HG03060 (cell line): ENCODE data around the gene KLHDC8A.
"Not testable (repeated sequence)": the region's sequence is repeated elsewhere in the genome, so short reads cannot be mapped to it uniquely, and the experiment has no call there.

Experiments
- ATAC-seq: cut with Tn5 transposase; IDR thresholded peaks from one replicate; pipeline ENCODE4 v1.9.1; 2021; ENCODE audit warnings: low read depth, moderate number of reproducible peaks; ENCODE audit not compliant: unreplicated experiment

KLHDC8A gene, protein sequence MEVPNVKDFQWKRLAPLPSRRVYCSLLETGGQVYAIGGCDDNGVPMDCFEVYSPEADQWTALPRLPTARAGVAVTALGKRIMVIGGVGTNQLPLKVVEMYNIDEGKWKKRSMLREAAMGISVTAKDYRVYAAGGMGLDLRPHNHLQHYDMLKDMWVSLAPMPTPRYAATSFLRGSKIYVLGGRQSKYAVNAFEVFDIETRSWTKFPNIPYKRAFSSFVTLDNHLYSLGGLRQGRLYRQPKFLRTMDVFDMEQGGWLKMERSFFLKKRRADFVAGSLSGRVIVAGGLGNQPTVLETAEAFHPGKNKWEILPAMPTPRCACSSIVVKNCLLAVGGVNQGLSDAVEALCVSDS

DNA sequence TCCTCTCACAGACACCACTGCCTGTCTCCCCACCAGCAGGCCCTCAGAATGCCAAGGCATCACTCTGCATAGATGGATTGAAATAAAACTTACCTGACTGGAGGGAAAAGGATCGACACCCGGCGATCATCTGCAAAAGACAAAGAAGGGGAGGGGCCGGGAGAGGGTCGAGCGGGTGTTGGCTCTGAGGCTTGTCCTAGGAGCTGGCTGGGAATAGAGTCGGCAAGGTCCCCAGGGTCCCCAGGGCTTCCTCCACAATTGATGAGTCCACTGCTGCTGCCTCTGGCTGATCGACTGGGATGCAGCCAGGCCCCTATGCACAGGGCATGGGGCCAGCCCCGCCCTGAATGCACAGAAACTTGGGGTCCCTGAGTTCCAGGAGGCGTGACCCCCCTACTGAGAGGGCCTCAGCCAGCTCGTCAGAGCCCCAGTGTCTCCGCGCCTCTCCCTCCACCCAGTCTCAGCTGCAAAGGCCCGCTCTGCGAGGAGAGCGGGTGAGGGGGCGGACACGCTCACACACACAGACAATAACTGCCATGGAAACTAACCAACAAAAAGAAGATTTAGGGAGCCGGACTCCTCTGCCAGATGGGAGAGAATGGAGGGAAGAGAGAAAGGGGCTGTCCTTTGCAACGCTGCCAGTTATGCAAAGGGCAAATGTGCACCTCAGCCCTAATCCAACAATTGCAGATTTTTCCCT, at the start of gene KLHDC8A:
Gene KLHDC8A (minus strand): TSS at position 483 of the 700 bp plus-strand sequence. CDS start 13,318 bp downstream, outside the sequence.
- no peak for ATAC-seq

DNA sequence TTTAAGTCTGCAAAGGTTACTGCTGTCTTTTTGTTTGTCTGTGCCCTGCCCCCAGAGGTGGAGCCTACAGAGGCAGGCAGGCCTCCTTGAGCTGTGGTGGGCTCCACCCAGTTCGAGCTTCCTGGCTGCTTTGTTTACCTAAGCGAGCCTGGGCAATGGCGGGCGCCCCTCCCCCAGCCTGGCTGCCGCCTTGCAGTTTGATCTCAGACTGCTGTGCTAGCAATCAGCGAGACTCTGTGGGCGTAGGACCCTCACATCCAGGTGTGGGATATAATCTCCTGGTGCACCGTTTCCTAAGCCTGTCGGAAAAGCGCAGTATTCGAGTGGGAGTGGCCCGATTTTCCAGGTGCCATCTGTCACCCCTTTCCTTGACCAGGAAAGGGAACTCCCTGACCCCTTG, 49.5 kb upstream of the KLHDC8A start:
- ATAC-seq, result not testable (repeated sequence)

DNA sequence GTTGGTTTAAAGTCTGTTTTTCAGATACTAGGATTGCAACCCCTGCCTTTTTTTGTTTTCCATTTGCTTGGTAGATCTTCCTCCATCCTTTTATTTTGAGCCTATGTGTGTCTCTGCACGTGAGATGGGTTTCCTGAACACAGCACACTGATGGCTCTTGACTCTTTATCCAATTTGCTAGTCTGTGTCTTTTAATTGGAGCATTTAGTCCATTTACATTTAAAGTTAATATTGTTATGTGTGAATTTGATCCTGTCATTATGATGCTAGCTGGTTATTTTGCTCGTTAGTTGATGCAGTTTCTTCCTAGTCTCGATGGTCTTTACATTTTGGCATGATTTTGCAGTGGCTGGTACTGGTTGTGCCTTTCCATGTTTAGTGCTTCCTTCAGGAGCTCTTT, 47.8 kb upstream of the KLHDC8A start:
- ATAC-seq, result not testable (repeated sequence)

DNA sequence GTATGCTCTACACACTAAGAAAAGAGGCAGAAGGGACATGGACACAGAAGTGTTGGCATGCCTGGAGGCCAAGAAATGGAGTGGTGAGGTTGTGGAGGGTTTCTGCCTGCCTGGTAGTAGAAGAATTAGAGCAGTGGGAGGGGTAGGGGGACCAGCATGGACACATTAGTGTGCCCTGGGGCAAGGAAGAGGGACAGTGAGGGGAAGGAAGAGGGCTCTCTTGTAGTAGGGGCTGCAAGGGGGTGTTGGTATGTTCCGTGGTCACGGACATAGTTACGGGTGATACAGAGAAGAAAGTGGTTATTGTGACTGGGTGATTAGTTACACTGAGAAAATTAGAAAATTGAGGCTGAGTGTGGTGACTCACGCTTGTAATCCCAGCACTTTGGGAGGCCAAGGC, 41.9 kb upstream of the KLHDC8A start:
- no peak for ATAC-seq

DNA sequence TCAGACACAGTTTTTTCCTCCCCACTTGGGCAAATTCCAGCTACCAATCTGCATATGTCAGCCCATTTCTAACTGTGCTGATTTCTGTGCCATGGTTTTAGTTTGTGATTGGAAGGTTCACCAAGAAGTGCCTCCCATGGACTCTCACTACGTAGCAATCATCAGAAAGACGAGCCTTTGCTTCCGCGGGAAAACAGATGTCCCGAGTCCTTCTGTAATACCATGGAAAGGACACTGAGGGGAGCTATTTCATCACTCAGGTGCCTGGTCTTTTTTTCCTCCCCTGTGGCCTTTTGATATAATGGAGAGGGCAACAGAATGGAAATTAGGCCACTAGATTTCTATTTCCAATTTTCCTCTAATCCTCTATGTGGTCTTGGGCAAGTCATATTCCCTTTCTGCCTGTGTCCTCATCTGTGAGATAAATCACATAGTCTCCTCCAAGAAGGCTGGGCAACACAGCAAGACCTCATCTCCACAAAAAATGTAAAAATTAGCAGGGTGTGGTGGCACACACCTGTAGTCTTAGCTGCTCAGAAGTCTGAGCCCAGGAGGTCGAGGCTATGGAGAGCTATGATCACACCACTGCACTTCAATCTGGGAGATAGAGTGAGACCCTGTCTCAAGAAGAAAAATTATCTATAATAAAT, 40.4 kb upstream of the KLHDC8A start:
- ATAC-seq, result no peak

DNA sequence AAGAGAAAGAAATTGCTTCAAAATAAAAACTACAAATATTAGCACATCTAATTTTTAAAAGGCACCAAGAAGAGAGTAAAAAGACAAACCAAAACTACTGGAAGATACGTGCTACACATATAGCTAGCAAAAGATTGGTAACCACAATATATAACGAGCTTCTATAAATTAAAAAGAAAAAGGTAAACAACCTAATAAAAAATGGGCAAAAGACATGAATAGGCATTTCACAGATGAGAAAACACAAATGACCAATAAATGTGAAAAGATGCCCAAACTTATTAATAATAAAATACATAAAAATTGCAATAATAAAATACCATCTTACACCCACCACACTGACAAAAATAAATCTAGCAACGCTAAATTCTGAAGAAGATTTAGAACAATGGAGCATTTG, 38.9 kb upstream of the KLHDC8A start:
- ATAC-seq, result no peak

DNA sequence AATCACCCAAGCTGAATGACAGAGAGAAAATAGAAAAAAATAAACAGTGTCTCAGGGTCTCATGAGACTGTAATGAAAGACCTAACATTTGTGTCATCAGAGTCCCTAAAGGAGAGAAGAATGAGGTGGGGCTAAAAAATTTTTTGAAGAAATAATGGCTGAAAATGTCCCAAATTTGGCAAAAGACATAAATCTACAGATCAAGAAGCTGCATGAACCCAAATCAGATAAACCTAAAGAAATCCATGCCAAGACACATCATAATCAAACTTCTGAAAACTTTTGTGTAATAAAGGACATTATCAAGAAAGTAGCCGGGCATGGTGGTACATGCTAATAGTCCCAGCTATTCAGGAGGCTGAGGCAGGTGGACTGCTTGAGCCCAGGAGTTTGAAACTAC, 35.9 kb upstream of the KLHDC8A start:
- no peak for ATAC-seq

DNA sequence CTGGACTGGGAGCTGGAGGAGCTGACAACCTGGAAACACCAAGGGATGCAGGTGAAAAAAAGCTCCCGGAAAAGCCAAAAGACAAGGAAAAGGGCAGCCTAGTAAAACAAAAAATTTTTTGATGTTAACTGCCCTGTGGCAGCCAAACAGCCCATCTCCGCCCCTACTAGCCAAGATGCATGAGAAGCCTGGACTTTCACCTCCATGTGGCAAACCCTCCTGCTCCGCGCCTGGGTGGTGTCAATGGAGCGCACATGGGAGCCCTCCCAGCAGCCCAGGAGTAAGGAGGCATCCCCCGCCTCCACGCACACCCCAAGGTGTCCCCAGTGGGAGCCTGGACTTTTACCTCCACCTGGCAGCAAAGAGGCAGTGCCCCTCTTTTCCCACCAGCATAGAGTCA, 34.7 kb upstream of the KLHDC8A start:
- ATAC-seq, result no peak

DNA sequence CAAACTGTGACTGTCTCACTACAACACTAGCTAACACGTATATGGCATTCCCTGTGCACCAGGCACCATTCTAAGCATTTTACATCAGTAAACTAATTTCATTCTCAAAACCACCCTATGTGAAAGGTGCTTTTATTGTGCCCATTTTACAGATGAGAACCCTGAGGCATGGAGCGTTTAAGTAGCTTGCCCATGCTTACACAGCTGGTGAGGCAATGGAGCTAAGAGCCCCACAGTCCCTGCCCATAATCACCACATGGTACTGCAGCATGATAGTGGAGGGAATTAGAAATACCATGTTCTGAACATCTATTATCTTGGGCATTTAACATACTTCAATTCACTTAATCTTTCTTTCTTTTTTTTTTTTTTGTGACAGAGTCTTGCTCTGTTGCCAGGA, 31.1 kb upstream of the KLHDC8A start:
- ATAC-seq, result no peak

DNA sequence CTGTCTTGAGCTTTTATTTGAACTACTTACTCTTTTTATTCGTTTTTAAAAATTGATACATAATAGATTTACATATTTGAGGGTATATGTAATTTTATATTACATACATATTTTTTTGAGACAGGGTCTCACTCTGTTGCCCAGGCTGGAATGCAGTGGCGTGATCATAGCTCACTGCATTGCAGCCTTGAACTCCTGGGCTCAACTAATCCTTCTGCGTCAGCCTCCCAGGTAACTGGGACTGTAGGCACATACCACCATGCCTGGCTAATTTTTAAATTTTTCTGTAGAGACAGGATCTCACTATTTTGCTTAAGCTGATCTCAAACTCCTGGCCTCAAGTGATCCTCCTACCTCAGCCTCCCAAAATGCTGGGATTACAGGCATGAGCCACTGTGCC, 26.3 kb upstream of the KLHDC8A start:
- ATAC-seq, result not testable (repeated sequence)

DNA sequence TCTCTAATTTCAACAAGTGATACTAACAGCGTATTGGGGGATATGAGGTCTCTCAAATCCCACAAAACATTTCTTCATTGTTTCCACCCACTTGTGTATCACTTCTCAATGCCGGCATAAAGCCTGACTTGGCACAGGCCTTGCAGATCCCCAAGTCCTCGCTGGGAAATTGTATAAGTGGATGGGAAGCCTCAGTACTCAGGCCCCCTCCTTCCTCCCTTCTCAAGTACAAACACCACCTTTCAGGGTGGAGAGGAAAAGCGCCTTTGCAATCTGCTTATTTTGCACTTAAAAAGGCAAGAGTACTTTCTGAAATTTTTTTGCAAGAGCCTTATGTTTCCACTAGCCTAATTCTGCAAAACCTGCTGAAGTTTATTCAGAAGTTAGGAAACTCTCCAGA, 25.8 kb upstream of the KLHDC8A start:
- ATAC-seq, result no peak

DNA sequence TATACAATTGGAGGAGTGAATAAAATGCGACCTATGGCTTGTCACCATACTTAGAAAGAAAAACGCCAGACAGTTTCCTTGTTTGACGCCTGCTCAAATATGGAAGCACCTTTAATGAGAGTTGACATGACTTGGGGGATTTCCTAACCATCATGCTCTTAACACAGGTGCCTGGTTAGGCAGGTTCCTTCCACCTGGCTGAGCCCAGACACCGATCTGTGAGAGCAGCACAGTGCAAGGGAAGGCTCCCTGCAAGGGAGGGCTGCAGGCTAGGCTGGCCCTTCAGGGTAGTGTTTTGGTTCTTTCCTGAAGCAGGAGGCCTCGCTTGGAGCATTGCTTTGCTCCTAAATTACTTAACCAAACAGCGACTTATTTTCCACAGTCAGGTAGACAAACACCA, 24.6 kb upstream of the KLHDC8A start:
- no peak for ATAC-seq

DNA sequence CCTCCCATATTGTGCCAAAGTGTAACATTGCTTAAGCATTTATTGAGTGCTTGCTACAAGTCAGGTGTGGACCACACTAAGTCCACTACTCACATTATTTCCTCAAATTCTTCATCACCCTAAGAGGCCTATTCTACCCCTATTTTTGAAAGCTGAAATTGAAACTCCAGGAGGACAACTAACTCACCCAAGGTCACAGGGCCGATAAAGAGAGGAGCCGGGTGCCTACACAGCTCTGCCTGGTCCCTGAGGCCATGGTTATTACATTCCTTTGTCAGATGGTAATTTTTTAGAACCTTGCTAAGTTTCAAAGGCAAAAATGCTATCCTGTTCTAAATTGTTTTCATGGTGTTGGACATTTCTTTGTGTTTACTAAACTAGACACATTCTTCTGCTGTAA, 24.2 kb upstream of the KLHDC8A start:
- ATAC-seq, result no peak

DNA sequence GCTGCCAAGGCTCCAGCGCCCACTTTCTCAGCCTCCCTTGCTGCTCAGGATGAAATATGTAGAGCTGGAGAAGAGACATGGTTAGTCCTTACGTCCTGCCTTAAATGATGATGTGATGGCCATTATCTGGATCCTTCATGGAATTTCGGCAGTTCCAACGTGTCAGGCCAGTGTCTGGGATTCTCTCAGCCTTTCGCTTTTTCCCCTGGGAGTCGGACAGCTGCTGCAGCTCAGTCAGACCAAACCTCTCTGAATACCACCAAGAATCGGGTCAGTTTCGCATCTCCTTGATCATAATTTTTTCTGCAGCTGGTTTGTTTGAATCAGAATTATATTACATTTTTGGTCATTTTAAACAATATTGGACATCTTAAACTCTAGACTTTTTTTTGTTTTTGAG, 22.3 kb upstream of the KLHDC8A start:
- no peak for ATAC-seq

DNA sequence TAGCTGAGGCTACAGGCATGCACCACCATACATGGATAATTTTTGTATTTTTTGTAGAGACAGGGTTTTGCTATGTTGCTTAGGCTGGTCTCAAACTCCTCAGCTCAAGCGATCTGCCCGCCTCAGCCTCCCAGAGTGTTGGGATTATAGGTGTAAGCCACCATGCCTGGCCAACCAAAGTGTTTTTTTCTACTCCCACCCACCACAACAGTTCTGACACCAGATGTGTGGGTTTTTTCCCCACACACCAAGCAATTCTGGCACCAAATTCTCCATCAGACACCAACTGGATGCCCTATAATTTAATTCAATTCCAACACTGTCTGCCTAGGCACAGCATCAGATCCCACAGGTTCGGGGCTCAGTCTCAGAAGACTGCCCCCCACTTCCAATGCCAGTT, 20.6 kb upstream of the KLHDC8A start:
- ATAC-seq, result no peak

DNA sequence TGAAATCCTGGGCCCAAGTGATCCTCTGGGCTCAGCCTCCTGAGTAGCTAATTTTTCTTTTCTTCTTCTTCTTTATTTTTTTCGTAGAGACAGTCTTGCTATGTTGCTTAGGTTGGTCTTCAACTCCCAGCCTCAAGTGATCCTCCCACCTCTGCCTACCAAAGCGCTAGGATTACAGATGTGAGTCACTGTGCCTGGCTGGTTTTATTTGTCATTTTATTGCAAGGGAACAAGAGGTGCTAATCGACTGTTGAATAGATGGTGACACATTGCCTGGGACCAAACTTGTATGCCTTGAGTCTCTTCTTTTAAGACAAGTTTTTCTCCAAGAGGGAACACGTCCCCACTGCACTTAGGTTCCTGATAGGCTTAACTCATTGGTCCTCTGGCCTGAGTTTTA, 20.0 kb upstream of the KLHDC8A start:
- ATAC-seq, result no peak

DNA sequence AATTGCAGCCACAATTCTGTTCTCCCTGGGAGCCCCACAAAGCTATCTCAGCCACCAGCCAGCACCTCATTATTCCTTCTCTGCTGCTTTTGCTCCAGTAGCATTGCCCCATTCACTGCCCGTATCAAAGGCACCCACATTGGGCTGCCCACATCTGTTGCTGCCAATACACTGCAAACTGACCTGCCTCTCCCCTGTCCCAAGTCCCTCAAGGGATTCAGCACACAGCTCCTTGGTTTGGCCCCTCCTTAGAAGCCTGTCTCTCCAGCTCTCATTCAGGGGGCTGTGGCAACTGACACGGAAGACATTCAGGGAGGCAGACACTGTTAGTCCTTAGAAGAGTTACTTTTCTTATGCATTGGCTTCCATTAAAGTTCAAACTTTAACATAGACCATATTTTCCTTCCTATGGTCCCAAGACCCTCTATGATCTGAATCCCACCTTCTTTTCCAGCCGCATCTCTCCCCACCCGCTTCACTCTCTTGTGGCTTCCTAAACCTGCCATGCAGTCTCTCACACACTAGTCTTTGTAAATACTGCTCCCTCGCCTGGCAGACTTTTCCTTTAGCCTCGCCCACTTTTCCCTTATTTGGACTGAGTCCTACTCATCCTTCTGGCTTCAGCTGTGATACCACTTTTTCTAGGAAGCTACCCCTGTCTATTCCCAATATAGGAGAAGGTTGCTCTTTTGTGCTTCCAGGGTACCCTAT, 19.3 kb upstream of the KLHDC8A start:
- no peak for ATAC-seq

DNA sequence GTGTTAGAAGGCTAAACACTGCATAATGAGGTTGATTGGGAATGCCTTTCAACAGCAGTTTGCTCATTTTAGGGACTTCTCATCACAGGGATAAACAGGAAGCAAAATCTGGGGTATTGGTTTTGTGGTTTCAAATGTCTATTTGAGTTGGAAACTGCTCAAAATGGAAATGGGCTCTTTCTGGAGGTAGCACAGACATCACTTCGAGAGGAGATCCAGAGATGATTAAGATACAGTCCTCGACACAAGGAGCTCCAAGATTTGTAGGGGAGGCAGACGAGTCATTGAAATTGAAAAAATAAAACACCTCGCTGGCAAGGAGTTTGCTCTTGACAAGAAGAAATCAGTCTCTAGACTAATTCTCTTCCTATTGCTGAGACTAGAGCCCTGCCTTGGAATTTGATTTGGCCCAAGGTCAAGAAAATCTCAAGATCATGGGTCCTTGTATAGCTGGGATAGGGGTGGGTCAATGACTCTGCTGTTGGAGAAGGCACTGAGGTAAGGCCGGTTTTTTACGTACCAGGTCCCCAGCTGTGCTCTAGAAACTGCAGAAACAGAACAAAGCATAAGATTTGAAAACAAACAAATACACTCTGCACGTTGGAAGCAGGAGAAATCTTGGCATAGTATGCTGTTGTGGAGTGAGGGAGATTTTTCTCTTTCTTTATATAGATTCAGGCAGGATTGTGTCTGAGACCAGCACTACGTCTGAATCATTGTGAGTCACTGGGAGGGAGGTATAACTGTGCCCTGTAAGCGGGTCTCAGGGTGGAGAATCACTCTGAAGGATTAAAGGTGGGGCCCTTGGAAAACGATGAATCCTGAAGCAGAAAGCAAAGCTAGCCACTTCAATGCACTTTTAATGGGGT, 17.7 kb upstream of the KLHDC8A start:
- ATAC-seq, result no peak

DNA sequence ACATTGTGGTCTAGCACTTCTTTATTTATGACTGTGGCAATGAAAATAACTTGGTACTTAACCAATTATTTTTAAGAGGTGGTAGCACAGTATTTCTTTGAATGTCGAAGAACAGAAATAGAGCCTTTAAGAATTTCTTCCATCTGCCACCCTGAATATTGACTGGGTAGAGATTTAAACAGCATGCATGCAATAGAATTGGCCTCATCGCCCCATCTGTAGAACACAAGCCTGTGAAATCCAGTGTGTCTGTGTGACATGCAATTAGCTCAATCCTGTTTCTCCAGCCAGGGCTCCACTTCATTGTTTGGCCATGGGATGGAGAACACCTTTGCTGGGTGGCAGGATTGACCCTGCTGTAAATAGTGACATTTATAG, 17.1 kb upstream of the KLHDC8A start:
- ATAC-seq, result no peak
